Renal cortex interstitium (tissue), 11 donors: ENCODE data around the gene SLC25A3. TPM values are rescaled to one million over a fixed set of nuclear protein-coding genes. Genes with fewer than 3 reads are reported as not detected.
A peak's percentile ranks its signal among the peaks of the same experiment; 100 is the strongest.

ENCODE experiments used
- DNase-seq, 11 donors: peaks; one replicate each; pipeline ENCODE4 v3.0.0-alpha.2; 2013; ENCODE audit warnings: low read depth in 9 of 11, low spot score in 4 of 11; ENCODE audit errors: extremely low read depth in 1 of 11
- polyA plus RNA-seq, 3 donors: library from polyadenylated mRNA; unstranded; fragments of 120-200 nt; gene quantifications; one replicate each; pipeline ENCODE4 v1.2.1, GENCODE V29; 2013; ENCODE audit not compliant: insufficient read length in 3 of 3

The SLC25A3 gene
- polyA plus RNA-seq, 3 donors, result 575 to 775 (median 658) TPM

- DNase-seq, result peak in 3 of 11 donors; percentile 26 to 56 (median 44)
Observed at GRCh38 chr12:98644433-98644711, 50.9 kb downstream of the SLC25A3 start.

GRCh38 chr12:98644712-98645571 is 51.5 kb downstream of the SLC25A3 start, which contains the start of the genes APAF1 and IKBIP:
Gene APAF1 (plus strand): TSS chr12:98645290. CDS start chr12:98648360, 3,070 bp downstream.
Gene IKBIP (minus strand): TSS chr12:98644788. CDS start chr12:98644701, 87 bp downstream.
- peak; percentile 91 to 97 (median 95) for DNase-seq

GRCh38 chr12:98645572-98646067 is 52.1 kb downstream of the SLC25A3 start:
- no peak for DNase-seq

- DNase-seq, result no peak
Observed at GRCh38 chr12:98646294-98647090, 53.0 kb downstream of the SLC25A3 start.

- DNase-seq, result no peak
Observed at GRCh38 chr12:98651328-98651727, 57.8 kb downstream of the SLC25A3 start.

GRCh38 chr12:98653866-98654493 is 60.5 kb downstream of the SLC25A3 start:
- peak in 5 of 11 donors; percentile 41 to 54 (median 49) for DNase-seq

Other genes with a start within 250 kb of the SLC25A3 start
- gene TMPO, start 78.1 kb upstream of the SLC25A3 start, polyA plus RNA-seq, result 100 to 1,000 TPM; 178 to 232 (median 206) TPM
- gene IKBIP, start 51.1 kb downstream of the SLC25A3 start, polyA plus RNA-seq, result 10 to 100 TPM; 20.6 to 31.5 (median 26.1) TPM
- 10 to 100 TPM; 32.4 to 40.5 (median 32.6) TPM for gene APAF1, start 51.6 kb downstream of the SLC25A3 start, polyA plus RNA-seq